Transverse colon (tissue), 4 donors: ENCODE measurements around the gene CXCL12. TPM values are rescaled to one million over a fixed set of nuclear protein-coding genes. Genes with fewer than 3 reads are reported as not detected.

Source experiments
- DNase-seq: peaks from one replicate; pipeline ENCODE4 v3.0.0-alpha.2; 2019
- H3K27ac ChIP-seq, 4 donors: fragments of 200-600 bp; sonication (generic); 2 replicates each; pipeline ENCODE4 v1.5.1; 2016 to 2018; ENCODE audit warnings: inconsistent platforms in 4 of 4
- H3K27me3 ChIP-seq: fragments of 200-600 bp; sonication (generic); 2 replicates; pipeline ENCODE4 v1.5.1; 2017; ENCODE audit warnings: inconsistent platforms
- H3K36me3 ChIP-seq, 4 donors: fragments of 200-600 bp; sonication (generic); 2 replicates each; pipeline ENCODE4 v1.5.1; 2017 to 2019; ENCODE audit warnings: inconsistent platforms in 4 of 4
- H3K4me1 ChIP-seq, 4 donors: fragments of 200-600 bp; sonication (generic); 2 replicates each; pipeline ENCODE4 v1.5.1; 2017 to 2020; ENCODE audit warnings: inconsistent platforms in 4 of 4
- H3K4me3 ChIP-seq, 4 donors: fragments of 200-600 bp; sonication (generic); 1 replicate in 1 of 4; 2 replicates in 3 of 4; pipeline versions ENCODE4 v1.5.1 to v1.6.1; 2017 to 2019; ENCODE audit warnings: inconsistent platforms in 4 of 4
- H3K9me3 ChIP-seq, 2 donors: fragments of 200-600 bp; sonication (generic); 2 replicates each; pipeline ENCODE4 v1.5.1; 2017 to 2019; ENCODE audit warnings: inconsistent platforms in 2 of 2
- CTCF ChIP-seq, 5 experiments: fragments of 200-600 bp in 3 of 5; fragments of 450-650 bp in 2 of 5; sonication (generic) in 3 of 5; IDR thresholded peaks; 1 replicate in 2 of 5; 2 replicates in 3 of 5; pipeline ENCODE4 v1.5.1; 2016 to 2017; ENCODE audit warnings: antibody characterized with exemption in 5 of 5, inconsistent platforms in 3 of 5, mild to moderate bottlenecking in 2 of 5, moderate library complexity in 1 of 5
- EP300 ChIP-seq: sonication (generic); formaldehyde crosslinking; IDR thresholded peaks from one replicate; pipeline ENCODE4 v1.6.1; 2017; ENCODE audit warnings: antibody characterized with exemption, low read depth
- POLR2A ChIP-seq: fragments of 450-650 bp; IDR thresholded peaks from one replicate; pipeline ENCODE4 v1.6.1; 2016; ENCODE audit warnings: antibody characterized with exemption, mild to moderate bottlenecking, moderate library complexity
- POLR2AphosphoS5 ChIP-seq, 3 donors: sonication (generic); formaldehyde crosslinking; IDR thresholded peaks; one replicate each; pipeline ENCODE4 v1.6.1; 2016; ENCODE audit warnings: antibody characterized with exemption in 3 of 3
- WGBS, 2 donors: methylation state at CpG; one replicate each; pipeline ENCODE4 v1.1.5; 2018; ENCODE audit warnings: low coverage in 1 of 2; 5-methylcytosine and 5-hydroxymethylcytosine counted together
- in situ Hi-C, 4 donors: fragments of 200-750 bp; cut with MboI; loops; one replicate each; pipeline versions ENCODE4 v1.15.0 to v1.15.1; 2017; ENCODE audit warnings: low sequenced_read_pairs in 3 of 4, low pct_ligation_motif_present in 1 of 4, low pct_unique_long_range_greater_than_20kb in 1 of 4
- intact Hi-C: fragments of 100-400 bp; cut with DNase I; formaldehyde crosslinking; loops from one replicate; pipeline ENCODE4 v1.15.1; 2023; ENCODE audit warnings: low total_unique reads
- total RNA-seq, 4 donors: library from RNA; depleted of rRNA; stranded (reverse); fragments of >200 nt; gene quantifications; one replicate each; pipeline ENCODE4 v1.1.0, GENCODE V29; 2016

Gene CXCL12
- total RNA-seq, 4 donors from 2014 or later: 6.8 to 19.5 (median 17.9) TPM

- intact Hi-C loops: no loop called here
These were observed 27.8 kb downstream of the CXCL12 start for GRCh38 chr10:44357023-44357540.

GRCh38 chr10:44356139-44357022 lies 28.5 kb downstream of the CXCL12 start:
- no peak for DNase-seq
- WGBS, 2 donors: 81 to 84% methylated on average over 6 to 20 of the region's 20 CpGs
- H3K36me3 ChIP-seq: no peaks in the 10 kb centered on the region
- H3K27ac ChIP-seq: no peak overlapping the region
- no peak overlapping the region for H3K4me3 ChIP-seq
- no peaks in the 10 kb centered on the region for H3K27me3 ChIP-seq
- TF ChIP-seq POLR2AphosphoS5 (IDR thresholded peaks at IDR 0.05) (no peak), POLR2A (no peak), CTCF (IDR thresholded peaks at IDR 0.05) (no peak)
- H3K4me1 ChIP-seq: peaks cover 0 to 7% (median 0%) of the 10 kb centered on the region in 4 donors
- intact Hi-C loops (no loop called here), in situ Hi-C loops (no loop called here)
- no peaks in the 10 kb centered on the region for H3K9me3 ChIP-seq

More at GRCh38 chr10:44357023-44357540, 27.8 kb downstream of the CXCL12 start:
- Histone ChIP-seq H3K4me1 (peaks cover 0 to 4% (median 0%) of the 10 kb centered on the region in 4 donors), H3K4me3 (no peak overlapping the region), H3K27ac (no peak overlapping the region), H3K36me3 (no peaks in the 10 kb centered on the region), H3K9me3 (no peaks in the 10 kb centered on the region), H3K27me3 (no peaks in the 10 kb centered on the region)
- TF ChIP-seq POLR2A: no peak
- no peak for TF ChIP-seq POLR2AphosphoS5 (IDR thresholded peaks at IDR 0.05)
- TF ChIP-seq EP300: no peak
- no peak for TF ChIP-seq CTCF (IDR thresholded peaks at IDR 0.05)
- DNase-seq: no peak
- in situ Hi-C loops: no loop called here
- 94% methylated on average over 9 of the region's 10 CpGs; no CpG with 5 or more reads in 1 of the 2 donors for WGBS, 2 donors

GRCh38 chr10:44355630-44356029 lies 29.3 kb downstream of the CXCL12 start:
- no peak for DNase-seq
- Histone ChIP-seq H3K4me3 (no peak overlapping the region), H3K27ac (no peak overlapping the region), H3K4me1 (peaks cover 0 to 7% (median 0%) of the 10 kb centered on the region in 4 donors), H3K36me3 (no peaks in the 10 kb centered on the region), H3K9me3 (no peaks in the 10 kb centered on the region), H3K27me3 (no peaks in the 10 kb centered on the region)
- 81% methylated on average over 3 of the region's 3 CpGs; no CpG with 5 or more reads in 1 of the 2 donors for WGBS, 2 donors
- TF ChIP-seq POLR2AphosphoS5 (IDR thresholded peaks at IDR 0.05) (no peak), EP300 (no peak), POLR2A (no peak), CTCF (IDR thresholded peaks at IDR 0.05) (no peak)
- intact Hi-C loops: no loop called here
- in situ Hi-C loops: no loop called here

- Histone ChIP-seq H3K9me3 (no peaks in the 10 kb centered on the region), H3K27me3 (no peaks in the 10 kb centered on the region), H3K4me1 (peaks cover 0 to 7% (median 0%) of the 10 kb centered on the region in 4 donors), H3K4me3 (no peak overlapping the region), H3K36me3 (no peaks in the 10 kb centered on the region), H3K27ac (no peak overlapping the region)
- in situ Hi-C loops (no loop called here), intact Hi-C loops (no loop called here)
- WGBS, 2 donors: 71 to 73% methylated on average over 1 to 2 of the region's 2 CpGs
- TF ChIP-seq POLR2AphosphoS5 (IDR thresholded peaks at IDR 0.05) (no peak), POLR2A (no peak), CTCF (IDR thresholded peaks at IDR 0.05) (no peak), EP300 (no peak)
- DNase-seq: no peak
These were observed 30.1 kb downstream of the CXCL12 start for GRCh38 chr10:44354771-44355170.
